Measurements from ENCODE around the gene MACF1. TPM values are rescaled to one million over a fixed set of nuclear protein-coding genes. Genes with fewer than 3 reads are reported as not detected.

The MACF1 gene
- total and polyA plus RNA-seq, 2 donors (not counting 1 experiment from before 2014, with no cell fraction given): 64.1 to 159 TPM

DNA sequence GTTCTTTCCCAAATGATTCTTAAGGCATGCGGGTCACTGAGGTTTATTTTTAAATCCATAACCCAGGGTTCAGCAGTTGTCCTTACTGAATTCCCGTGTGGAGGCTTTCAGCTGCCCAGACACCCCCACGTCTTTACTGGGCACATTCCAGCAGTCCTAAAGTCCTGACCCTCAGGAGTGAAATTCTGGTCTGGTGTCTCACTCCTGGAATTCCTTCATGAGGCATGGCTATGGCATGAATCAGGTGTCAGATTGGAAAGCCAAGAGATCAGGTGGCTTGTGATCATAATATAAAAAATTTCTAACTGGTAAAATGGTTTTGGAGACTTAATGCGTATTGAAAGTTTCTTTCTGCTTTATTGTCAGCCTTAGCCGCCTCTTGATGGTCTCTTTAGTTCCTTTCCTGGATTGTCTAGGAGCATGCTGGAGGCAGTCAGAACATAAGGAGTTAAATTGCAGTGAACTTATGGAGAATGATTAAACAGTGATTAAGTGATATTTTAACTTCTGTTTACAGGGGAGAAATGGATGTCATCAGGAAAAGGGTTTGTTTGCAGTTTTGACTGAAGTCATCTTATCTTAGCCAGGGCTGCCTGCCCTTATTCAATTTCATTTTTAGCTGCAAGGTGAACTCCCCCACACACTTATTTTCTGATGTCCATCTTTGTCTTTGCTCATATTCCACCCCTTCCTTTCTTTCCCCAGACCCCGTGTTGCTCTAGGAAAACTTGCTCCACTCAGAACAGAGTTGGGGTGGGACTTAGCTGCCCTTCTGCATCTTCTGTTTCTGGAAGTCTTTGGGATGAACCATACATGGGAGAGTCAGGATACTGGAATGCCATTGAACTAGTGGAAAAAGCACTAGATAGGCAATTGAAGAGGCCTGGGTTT lies 25.7 kb upstream of the MACF1 start:
- 98% methylated on average over 5 of the region's 6 CpGs for WGBS (ENCODE audit: insufficient coverage)
- Histone ChIP-seq H3K27ac (ENCODE audit: low read length in 2 of 2) (no peak overlapping the region), H3K9me3 (ENCODE audit: control extremely low read depth in 1 of 3, control insufficient read depth in 2 of 3, insufficient read depth in 1 of 3, low read length in 2 of 3) (no peaks in the 10 kb centered on the region), H3K9ac (ENCODE audit: low read length) (no peak overlapping the region), H3K4me2 (replicated peaks; ENCODE audit: low read depth, low read length, poor library complexity, severe bottlenecking) (no peak overlapping the region), H3K27me3 (replicated peaks in 1 of 4; ENCODE audit: control extremely low read depth in 1 of 4, control insufficient read depth in 3 of 4, insufficient read depth in 4 of 4, low read length in 3 of 4) (no peaks in the 10 kb centered on the region), H3K36me3 (replicated peaks in 1 of 2; ENCODE audit: control extremely low read depth in 1 of 2, control insufficient read depth in 1 of 2, extremely low read depth in 1 of 2, insufficient read depth in 2 of 2, low read length in 1 of 2) (no peaks in the 10 kb centered on the region), H3K4me3 (ENCODE audit: control extremely low read depth in 1 of 5, extremely low read depth in 1 of 5, insufficient read depth in 1 of 5, low read depth in 2 of 5, low read length in 4 of 5) (no peak overlapping the region), H3K4me1 (ENCODE audit: control insufficient read depth in 2 of 2, insufficient read depth in 2 of 2, low read length in 2 of 2) (peaks cover 4 to 5% of the 10 kb centered on the region in 2 donors), H3K79me2 (ENCODE audit: control insufficient read depth, insufficient read depth, low read length) (peaks cover 3% of the 10 kb centered on the region), H2AFZ (ENCODE audit: insufficient read depth, low read depth, low read length, poor library complexity, severe bottlenecking) (no peak overlapping the region), H4K20me1 (ENCODE audit: control insufficient read depth, insufficient read depth, low read length, poor library complexity, severe bottlenecking) (no peaks in the 10 kb centered on the region)
- Mint-ChIP-seq H3K27ac (no peak overlapping the region), H3K27me3 (no peaks in the 10 kb centered on the region), H3K9me3 (ENCODE audit: insufficient read depth) (no peaks in the 10 kb centered on the region), H3K4me1 (peaks cover 8% of the 10 kb centered on the region), H3K4me3 (no peak overlapping the region)
- ChIA-PET POLR2A (no interaction called here), CTCF (interaction anchor here (1.5 to 1.8 kb wide), 2 partner anchors 13 to 80 kb away, joined by 4 to 5 read pairs; no protein-coding TSS in a partner anchor)
- intact Hi-C loops (cut with micrococcal nuclease): no loop called here
- DNase-seq (no peak), ATAC-seq (ENCODE audit: low read depth) (no peak)
- TF ChIP-seq, protein P1, sequence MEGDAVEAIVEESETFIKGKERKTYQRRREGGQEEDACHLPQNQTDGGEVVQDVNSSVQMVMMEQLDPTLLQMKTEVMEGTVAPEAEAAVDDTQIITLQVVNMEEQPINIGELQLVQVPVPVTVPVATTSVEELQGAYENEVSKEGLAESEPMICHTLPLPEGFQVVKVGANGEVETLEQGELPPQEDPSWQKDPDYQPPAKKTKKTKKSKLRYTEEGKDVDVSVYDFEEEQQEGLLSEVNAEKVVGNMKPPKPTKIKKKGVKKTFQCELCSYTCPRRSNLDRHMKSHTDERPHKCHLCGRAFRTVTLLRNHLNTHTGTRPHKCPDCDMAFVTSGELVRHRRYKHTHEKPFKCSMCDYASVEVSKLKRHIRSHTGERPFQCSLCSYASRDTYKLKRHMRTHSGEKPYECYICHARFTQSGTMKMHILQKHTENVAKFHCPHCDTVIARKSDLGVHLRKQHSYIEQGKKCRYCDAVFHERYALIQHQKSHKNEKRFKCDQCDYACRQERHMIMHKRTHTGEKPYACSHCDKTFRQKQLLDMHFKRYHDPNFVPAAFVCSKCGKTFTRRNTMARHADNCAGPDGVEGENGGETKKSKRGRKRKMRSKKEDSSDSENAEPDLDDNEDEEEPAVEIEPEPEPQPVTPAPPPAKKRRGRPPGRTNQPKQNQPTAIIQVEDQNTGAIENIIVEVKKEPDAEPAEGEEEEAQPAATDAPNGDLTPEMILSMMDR (IDR thresholded peaks at IDR 0.05): no peak
- TF ChIP-seq EZH2 (IDR thresholded peaks at IDR 0.05; ENCODE audit: borderline replicate concordance, insufficient read depth, low read depth, low read length, poor library complexity, severe bottlenecking): no peak

DNA sequence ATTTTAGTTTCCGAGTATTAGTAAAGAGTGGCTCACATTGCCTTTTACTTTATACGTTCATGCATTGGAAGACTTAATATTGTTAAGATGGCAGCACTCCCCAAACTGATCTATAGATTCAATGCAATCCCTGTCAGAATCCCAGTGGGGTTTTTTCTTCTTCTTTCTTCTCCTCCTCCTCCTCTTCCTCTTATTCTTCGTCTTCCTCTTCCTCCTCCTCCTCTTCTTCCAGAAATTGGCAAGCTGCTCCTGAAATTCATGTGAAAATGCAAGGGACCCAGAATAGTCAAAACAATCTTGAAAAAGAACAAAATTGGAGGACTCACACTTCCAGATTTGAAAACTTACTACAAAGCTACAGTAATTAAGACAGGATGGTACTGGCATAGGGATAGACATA lies 23.2 kb upstream of the MACF1 start:
- no peak overlapping the region for H3K4me3 ChIP-seq (ENCODE audit: control extremely low read depth in 1 of 5, extremely low read depth in 1 of 5, insufficient read depth in 1 of 5, low read depth in 2 of 5, low read length in 4 of 5)
- no peaks in the 10 kb centered on the region for H3K27me3 Mint-ChIP-seq
- H3K36me3 ChIP-seq (replicated peaks in 1 of 2; ENCODE audit: control extremely low read depth in 1 of 2, control insufficient read depth in 1 of 2, extremely low read depth in 1 of 2, insufficient read depth in 2 of 2, low read length in 1 of 2): no peaks in the 10 kb centered on the region
- no peak overlapping the region for H3K4me3 Mint-ChIP-seq
- POLR2A ChIA-PET: no interaction called here
- WGBS (ENCODE audit: insufficient coverage): no CpG with 5 or more reads among the region's 3 CpGs
- H4K20me1 ChIP-seq (ENCODE audit: control insufficient read depth, insufficient read depth, low read length, poor library complexity, severe bottlenecking): no peaks in the 10 kb centered on the region
- H3K4me1 Mint-ChIP-seq: peaks cover 24% of the 10 kb centered on the region
- no peak for TF ChIP-seq EZH2 (IDR thresholded peaks at IDR 0.05; ENCODE audit: borderline replicate concordance, insufficient read depth, low read depth, low read length, poor library complexity, severe bottlenecking)
- TF ChIP-seq, protein P1 (IDR thresholded peaks at IDR 0.05): no peak
- no peak for DNase-seq
- intact Hi-C loops (cut with micrococcal nuclease): no loop called here
- H3K9me3 ChIP-seq (ENCODE audit: control extremely low read depth in 1 of 3, control insufficient read depth in 2 of 3, insufficient read depth in 1 of 3, low read length in 2 of 3): no peaks in the 10 kb centered on the region
- peaks cover 12 to 13% of the 10 kb centered on the region in 2 donors for H3K4me1 ChIP-seq (ENCODE audit: control insufficient read depth in 2 of 2, insufficient read depth in 2 of 2, low read length in 2 of 2)
- H2AFZ ChIP-seq (ENCODE audit: insufficient read depth, low read depth, low read length, poor library complexity, severe bottlenecking): no peak overlapping the region
- no peak overlapping the region for H3K9ac ChIP-seq (ENCODE audit: low read length)
- no peak overlapping the region for H3K27ac ChIP-seq (ENCODE audit: low read length in 2 of 2)
- H3K9me3 Mint-ChIP-seq (ENCODE audit: insufficient read depth): no peaks in the 10 kb centered on the region
- no peak overlapping the region for H3K4me2 ChIP-seq (replicated peaks; ENCODE audit: low read depth, low read length, poor library complexity, severe bottlenecking)
- H3K27me3 ChIP-seq (replicated peaks in 1 of 4; ENCODE audit: control extremely low read depth in 1 of 4, control insufficient read depth in 3 of 4, insufficient read depth in 4 of 4, low read length in 3 of 4): no peaks in the 10 kb centered on the region
- H3K79me2 ChIP-seq (ENCODE audit: control insufficient read depth, insufficient read depth, low read length): peaks cover 3% of the 10 kb centered on the region
- H3K27ac Mint-ChIP-seq: no peak overlapping the region
- CTCF ChIA-PET: interaction anchor here (1.9 to 5.5 kb wide), 2 partner anchors 9 to 77 kb away, joined by 6 to 62 read pairs; no protein-coding TSS in a partner anchor
- ATAC-seq (ENCODE audit: low read depth): no peak
